HepG2 (cell line): ENCODE measurements around the gene STX4. TPM values are rescaled to one million over a fixed set of nuclear protein-coding genes. Genes with fewer than 3 reads are reported as not detected.
A peak's percentile ranks its signal among the peaks of the same experiment; 100 is the strongest.

Experiments used
- ATF1 ChIP-seq: IDR thresholded peaks from 2 replicates; pipeline ENCODE4 v1.6.1; 2016; ENCODE audit warnings: mild to moderate bottlenecking, control low read depth
- E2F1 ChIP-seq: sonication (generic); formaldehyde crosslinking; IDR thresholded peaks from 2 replicates; pipeline ENCODE4 v1.5.0; 2020; ENCODE audit warnings: missing genetic modification reagents
- ESRRA ChIP-seq: sonication (generic); formaldehyde crosslinking; IDR thresholded peaks from 2 replicates; pipeline ENCODE4 v1.5.1; 2020; ENCODE audit warnings: mild to moderate bottlenecking, low read depth, missing genetic modification reagents
- MLXIP ChIP-seq: sonication (generic); formaldehyde crosslinking; IDR thresholded peaks from 2 replicates; pipeline ENCODE4 v1.9.0; 2021; ENCODE audit warnings: missing genetic modification reagents, borderline replicate concordance
- MNT ChIP-seq: fragments of 450-650 bp; IDR thresholded peaks from 2 replicates; pipeline ENCODE4 v1.6.1; 2016
- MXD4 ChIP-seq: IDR thresholded peaks from 2 replicates; pipeline ENCODE4 v1.6.1; 2016; ENCODE audit warnings: mild to moderate bottlenecking, missing biosample characterization, missing genetic modification reagents
- NCOA2 ChIP-seq: sonication (generic); formaldehyde crosslinking; IDR thresholded peaks from 2 replicates; pipeline ENCODE4 v1.8.0; 2022; ENCODE audit warnings: inconsistent platforms
- RBAK ChIP-seq: sonication (generic); formaldehyde crosslinking; IDR thresholded peaks from 2 replicates; pipeline ENCODE4 v1.5.1; 2020; ENCODE audit warnings: mild to moderate bottlenecking, missing genetic modification reagents
- SAP130 ChIP-seq: IDR thresholded peaks from 2 replicates; pipeline ENCODE4 v1.6.1; 2016; ENCODE audit warnings: low read depth
- SMAD3 ChIP-seq: sonication (generic); formaldehyde crosslinking; IDR thresholded peaks from 2 replicates; pipeline ENCODE4 v1.4.0; 2020; ENCODE audit warnings: missing genetic modification reagents
- SPEN ChIP-seq: sonication (generic); formaldehyde crosslinking; IDR thresholded peaks from 2 replicates; pipeline ENCODE4 v1.5.1; 2020; ENCODE audit warnings: low read depth, mild to moderate bottlenecking, missing genetic modification reagents
- SRY ChIP-seq: sonication (generic); formaldehyde crosslinking; IDR thresholded peaks from 2 replicates; pipeline ENCODE4 v1.8.0; 2022; ENCODE audit warnings: mild to moderate bottlenecking, missing genetic modification reagents
- ZFP90 ChIP-seq: sonication (generic); formaldehyde crosslinking; IDR thresholded peaks from 2 replicates; pipeline ENCODE4 v1.8.0; 2022; ENCODE audit warnings: missing genetic modification reagents, mild to moderate bottlenecking, inconsistent platforms, borderline replicate concordance
- ZNF646 ChIP-seq: sonication (generic); formaldehyde crosslinking; IDR thresholded peaks from 2 replicates; pipeline ENCODE4 v1.9.0; 2021; ENCODE audit warnings: mild to moderate bottlenecking, missing genetic modification reagents
- ZNF775 ChIP-seq: sonication (generic); formaldehyde crosslinking; IDR thresholded peaks from 2 replicates; pipeline ENCODE4 v1.4.0; 2020; ENCODE audit warnings: missing genetic modification reagents, mild to moderate bottlenecking, moderate library complexity, borderline replicate concordance
- ZSCAN12 ChIP-seq: sonication (generic); formaldehyde crosslinking; IDR thresholded peaks from 2 replicates; pipeline ENCODE4 v1.9.0; 2021; ENCODE audit warnings: mild to moderate bottlenecking, missing genetic modification reagents
- polyA plus RNA-seq, 8 experiments: library from polyadenylated mRNA; depleted of rRNA in 3 of 8; stranded (reverse) in 7 of 8; unstranded in 1 of 8; fragments of >200 nt; fragmentation: Illumina TruSeq in 4 of 8; extraction: Trizol in 4 of 8; gene quantifications; 2 replicates each; pipeline versions ENCODE4 v1.2.1 to v1.2.3, GENCODE V29; 2011 to 2016; ENCODE audit warnings: low read depth in 4 of 8, missing spikeins in 1 of 8, mixed read lengths in 1 of 8; ENCODE audit not compliant: insufficient read depth in 1 of 8
- total RNA-seq, 5 experiments: library from RNA; depleted of rRNA; stranded (reverse); fragments of >200 nt; fragmentation: Illumina TruSeq; extraction: Trizol; gene quantifications; 2 replicates each; pipeline ENCODE4 v1.2.3, GENCODE V29; 2016; ENCODE audit warnings: low read depth in 1 of 5

Gene STX4
- total and polyA plus RNA-seq, 2 of the 13 experiments (the other 11 are each of a cell fraction or from before 2014, with no cell fraction given) = 29.2 to 34.6 TPM

GRCh38 chr16:30996985-30997724 is 36.2 kb upstream of the STX4 start (continued):
- TF ChIP-seq ZNF775 (CRISPR knock-in tag) = no peak
- 0 out of 2 replicates have a peak, but pooled peaks have one; percentile 33 for TF ChIP-seq NCOA2 (CRISPR knock-in tag)
- TF ChIP-seq MNT = no peak
- TF ChIP-seq MLXIP (CRISPR knock-in tag) = no peak
- no peak for TF ChIP-seq ZNF646 (CRISPR knock-in tag)
- TF ChIP-seq SPEN (CRISPR knock-in tag) = peak; percentile 18; the same call in 1 of the 2 replicates
- TF ChIP-seq ATF1 (CRISPR knock-in tag) = no peak
- peak; percentile 62; the same call in 1 of the 2 replicates for TF ChIP-seq SRY (CRISPR knock-in tag)
- TF ChIP-seq RBAK (CRISPR knock-in tag) = no peak
- no peak for TF ChIP-seq MXD4
- peak; percentile 89; the same call in 1 of the 2 replicates for TF ChIP-seq ZFP90 (CRISPR knock-in tag)
- TF ChIP-seq E2F1 (CRISPR knock-in tag) = 0 out of 2 replicates have a peak, but pooled peaks have one; percentile 41
- TF ChIP-seq ZSCAN12 = no peak
- peak; percentile 65 for TF ChIP-seq SAP130 (CRISPR knock-in tag)
- no peak; the same call in 1 of the 2 replicates for TF ChIP-seq ESRRA
- TF ChIP-seq SMAD3 (CRISPR knock-in tag) = 0 out of 2 replicates have a peak, but pooled peaks have one; percentile 19
